ENCODE results near the gene BABAM2. TPM values are rescaled to one million over a fixed set of nuclear protein-coding genes. Genes with fewer than 3 reads are reported as not detected.
A peak's percentile ranks its signal among the peaks of the same experiment; 100 is the strongest.

Gene BABAM2
- total and polyA plus RNA-seq, 2 of the 4 experiments (the other 2 are of a cell fraction) = 20.9 to 23.1 TPM

DNA sequence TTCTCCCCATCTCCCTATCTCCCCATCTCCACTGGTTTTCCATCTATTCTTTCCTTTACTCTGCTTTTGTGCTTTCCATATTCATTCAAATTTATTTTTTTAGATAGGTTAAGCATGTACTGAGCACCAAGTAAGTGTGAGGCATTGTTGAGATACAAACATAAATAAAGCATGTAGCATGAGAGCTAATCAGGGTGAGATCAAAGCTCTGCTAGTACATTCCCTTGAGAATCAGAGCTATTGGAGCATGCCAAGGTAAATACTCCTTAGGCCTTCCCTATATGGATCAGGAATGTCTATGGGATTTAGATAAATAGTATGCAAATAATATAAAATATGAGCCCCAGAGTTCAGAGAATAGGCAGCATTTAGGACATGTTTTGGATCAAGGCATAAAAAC lies 25.3 kb downstream of the BABAM2 start:
- CTCF ChIA-PET = no interaction called here

More for the DNA sequence above, 25.3 kb downstream of the BABAM2 start:
- Histone ChIP-seq H2AK5ac (ENCODE audit: low read depth, low read length) (no peak overlapping the region), H2BK20ac (ENCODE audit: low read depth, low read length) (no peak overlapping the region), H3K9me3 (ENCODE audit: control insufficient read depth, insufficient read depth, low read length) (no peaks in the 10 kb centered on the region), H3K27me3 (ENCODE audit: control insufficient read depth, insufficient read depth, low read length) (no peaks in the 10 kb centered on the region), H3K4me2 (ENCODE audit: low read depth, low read length) (no peak overlapping the region), H3K18ac (ENCODE audit: low read depth, low read length) (no peak overlapping the region), H3K4me3 (ENCODE audit: insufficient read depth, low read depth, low read length) (no peak overlapping the region), H3K23ac (ENCODE audit: low read depth, low read length) (no peak overlapping the region), H2AFZ (replicated peaks; ENCODE audit: low read length, poor library complexity) (no peak overlapping the region), H3K36me3 (ENCODE audit: control insufficient read depth, insufficient read depth, low read length) (no peaks in the 10 kb centered on the region), H3K79me1 (ENCODE audit: low read depth in 1 of 2, low read length in 2 of 2) (peaks cover 0 to 5% of the 10 kb centered on the region in 2 experiments; a peak in 2 of 4 replicates), H4K20me1 (ENCODE audit: insufficient read depth, low read length) (no peaks in the 10 kb centered on the region), H4K91ac (ENCODE audit: insufficient read depth, low read depth, low read length) (no peak overlapping the region), H2AK9ac (replicated peaks; ENCODE audit: low read depth, low read length, poor library complexity) (no peak overlapping the region), H2BK15ac (ENCODE audit: low read depth, low read length) (no peak overlapping the region), H3K4me1 (ENCODE audit: control insufficient read depth, insufficient read depth, low read length) (0 out of 2 replicates have a peak, but pooled peaks cover 2% of the 10 kb centered on the region), H3K9ac (ENCODE audit: low read depth, low read length) (no peak overlapping the region), H2BK120ac (ENCODE audit: low read depth, low read length) (no peak overlapping the region), H4K8ac (ENCODE audit: low read depth in 2 of 2, low read length in 2 of 2) (no peak overlapping the region), H3K56ac (ENCODE audit: extremely low read depth, insufficient read depth, low read length) (no peak overlapping the region), H3K14ac (replicated peaks; ENCODE audit: low read depth, low read length) (no peak overlapping the region), H3K4ac (ENCODE audit: low read depth, low read length) (no peak overlapping the region), H4K5ac (ENCODE audit: low read depth, low read length) (no peak overlapping the region), H2BK5ac (ENCODE audit: low read depth, low read length, poor library complexity, severe bottlenecking) (no peak overlapping the region), H3K9me1 (ENCODE audit: insufficient read depth, low read length) (no peaks in the 10 kb centered on the region), H3K27ac (ENCODE audit: insufficient read depth, low read length) (no peak overlapping the region)
- no peak for ATAC-seq (ENCODE audit: low read depth)
- POLR2A ChIA-PET (ENCODE audit: unreplicated experiment) = no interaction called here
- peak; percentile 6 for DNase-seq
- no TSS peak for BruUV-seq (replicated peaks)
- TF ChIP-seq NFE2L2 (IDR thresholded peaks at IDR 0.05; ENCODE audit: low read depth, low read length) (no peak), MXI1 (IDR thresholded peaks at IDR 0.05; ENCODE audit: borderline replicate concordance, low read depth, low read length) (no peak), FOS (IDR thresholded peaks at IDR 0.05; ENCODE audit: low read depth, low read length) (no peak), SMC3 (IDR thresholded peaks at IDR 0.05; ENCODE audit: low read depth, low read length) (no peak), CHD1 (IDR thresholded peaks at IDR 0.05; ENCODE audit: low read depth, low read length) (no peak), MAFK (IDR thresholded peaks at IDR 0.05; ENCODE audit: low read depth, low read length) (no peak), POLR2A (IDR thresholded peaks at IDR 0.05; ENCODE audit: low read depth, low read length) (no peak), ELK1 (IDR thresholded peaks at IDR 0.05; ENCODE audit: borderline replicate concordance, low read depth, low read length) (no peak), RCOR1 (IDR thresholded peaks at IDR 0.05; ENCODE audit: insufficient replicate concordance, low read length) (no peak), RAD21 (IDR thresholded peaks at IDR 0.05; ENCODE audit: low read length) (no peak), BHLHE40 (IDR thresholded peaks at IDR 0.05; ENCODE audit: low read depth, low read length) (no peak)
- TF ChIP-seq, protein P1, sequence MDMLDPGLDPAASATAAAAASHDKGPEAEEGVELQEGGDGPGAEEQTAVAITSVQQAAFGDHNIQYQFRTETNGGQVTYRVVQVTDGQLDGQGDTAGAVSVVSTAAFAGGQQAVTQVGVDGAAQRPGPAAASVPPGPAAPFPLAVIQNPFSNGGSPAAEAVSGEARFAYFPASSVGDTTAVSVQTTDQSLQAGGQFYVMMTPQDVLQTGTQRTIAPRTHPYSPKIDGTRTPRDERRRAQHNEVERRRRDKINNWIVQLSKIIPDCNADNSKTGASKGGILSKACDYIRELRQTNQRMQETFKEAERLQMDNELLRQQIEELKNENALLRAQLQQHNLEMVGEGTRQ (IDR thresholded peaks at IDR 0.05; ENCODE audit: low read depth, low read length) = no peak
- TF ChIP-seq, protein P2, sequence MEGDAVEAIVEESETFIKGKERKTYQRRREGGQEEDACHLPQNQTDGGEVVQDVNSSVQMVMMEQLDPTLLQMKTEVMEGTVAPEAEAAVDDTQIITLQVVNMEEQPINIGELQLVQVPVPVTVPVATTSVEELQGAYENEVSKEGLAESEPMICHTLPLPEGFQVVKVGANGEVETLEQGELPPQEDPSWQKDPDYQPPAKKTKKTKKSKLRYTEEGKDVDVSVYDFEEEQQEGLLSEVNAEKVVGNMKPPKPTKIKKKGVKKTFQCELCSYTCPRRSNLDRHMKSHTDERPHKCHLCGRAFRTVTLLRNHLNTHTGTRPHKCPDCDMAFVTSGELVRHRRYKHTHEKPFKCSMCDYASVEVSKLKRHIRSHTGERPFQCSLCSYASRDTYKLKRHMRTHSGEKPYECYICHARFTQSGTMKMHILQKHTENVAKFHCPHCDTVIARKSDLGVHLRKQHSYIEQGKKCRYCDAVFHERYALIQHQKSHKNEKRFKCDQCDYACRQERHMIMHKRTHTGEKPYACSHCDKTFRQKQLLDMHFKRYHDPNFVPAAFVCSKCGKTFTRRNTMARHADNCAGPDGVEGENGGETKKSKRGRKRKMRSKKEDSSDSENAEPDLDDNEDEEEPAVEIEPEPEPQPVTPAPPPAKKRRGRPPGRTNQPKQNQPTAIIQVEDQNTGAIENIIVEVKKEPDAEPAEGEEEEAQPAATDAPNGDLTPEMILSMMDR (conservative IDR thresholded peaks at IDR 0.05; ENCODE audit: low read depth, low read length) = no peak
- in situ Hi-C loops (cut with MboI; ENCODE audit: low sequenced_read_pairs) (no loop called here), dilution Hi-C loops (cut with HindIII; ENCODE audit: low sequenced_read_pairs, unreplicated experiment) (no loop called here), intact Hi-C loops (cut with micrococcal nuclease) (no loop called here)
